Fibroblast of gingiva (primary cell): ENCODE results near the gene CEP43.

ENCODE experiments used
- DNase-seq: peaks from one replicate; pipeline ENCODE4 v3.0.0-alpha.2; 2011; ENCODE audit warnings: low read depth

The CEP43 gene

GRCh38 chr6:166966268-166966667 is 32.9 kb upstream of the CEP43 start:
- no peak for DNase-seq

GRCh38 chr6:166969390-166970002 is 29.7 kb upstream of the CEP43 start:
- DNase-seq = peak; percentile 62

- DNase-seq = no peak
These were observed 29.1 kb upstream of the CEP43 start for GRCh38 chr6:166970091-166970490.

- no peak for DNase-seq
These were observed 28.4 kb upstream of the CEP43 start for GRCh38 chr6:166970776-166971175.

- no peak for DNase-seq
These were observed 27.9 kb upstream of the CEP43 start for GRCh38 chr6:166971271-166971670.

GRCh38 chr6:166972101-166972500 is 27.1 kb upstream of the CEP43 start:
- DNase-seq = no peak

GRCh38 chr6:166976636-166977035 is 22.6 kb upstream of the CEP43 start:
- no peak for DNase-seq

- DNase-seq = peak; percentile 55
These were observed 21.3 kb upstream of the CEP43 start for GRCh38 chr6:166977621-166978525.

GRCh38 chr6:166980738-166981137 is 18.5 kb upstream of the CEP43 start:
- DNase-seq = no peak

- DNase-seq = no peak
These were observed 11.7 kb upstream of the CEP43 start for GRCh38 chr6:166987448-166987847.

- no peak for DNase-seq
These were observed 11.3 kb upstream of the CEP43 start for GRCh38 chr6:166987930-166988329.

GRCh38 chr6:166988674-166989201 is 10.5 kb upstream of the CEP43 start:
- no peak for DNase-seq

- peak; percentile 39 for DNase-seq
These were observed 9.7 kb upstream of the CEP43 start for GRCh38 chr6:166989427-166990032.

GRCh38 chr6:166996406-166996805 is 2.8 kb upstream of the CEP43 start:
- no peak for DNase-seq

GRCh38 chr6:166997348-166997747 is 1.8 kb upstream of the CEP43 start:
- DNase-seq = no peak

GRCh38 chr6:166997768-166998255 is 1.4 kb upstream of the CEP43 start:
- peak; percentile 56 for DNase-seq

GRCh38 chr6:166998256-166999144 is 697 bp upstream of the CEP43 start:
- no peak for DNase-seq

GRCh38 chr6:166999884-167000253 is 672 bp downstream of the CEP43 start:
- no peak for DNase-seq

GRCh38 chr6:167000759-167001158 is 1.6 kb downstream of the CEP43 start:
- DNase-seq = no peak

- DNase-seq = no peak
These were observed 6.4 kb downstream of the CEP43 start for GRCh38 chr6:167005350-167006159.

GRCh38 chr6:167007985-167008384 is 8.8 kb downstream of the CEP43 start:
- DNase-seq = no peak
